Muscle layer of duodenum (tissue), 2 donors: Measurements from ENCODE around the gene C1orf159.
"Not testable (repeated sequence)": the region's sequence is repeated elsewhere in the genome, so short reads cannot be mapped to it uniquely, and the experiment has no call there.

Experiments used
- H3K27ac ChIP-seq: one replicate; pipeline ENCODE4 v1.7.0; 2013; ENCODE audit warnings: mild to moderate bottlenecking, low read length
- H3K27me3 ChIP-seq: one replicate; pipeline ENCODE4 v1.7.0; 2013; ENCODE audit warnings: low read depth, mild to moderate bottlenecking, control low read depth, low read length
- H3K36me3 ChIP-seq, 2 donors: one replicate each; pipeline ENCODE4 v1.7.0; 2013; ENCODE audit warnings: low read length in 2 of 2, control low read depth in 1 of 2, mild to moderate bottlenecking in 1 of 2; ENCODE audit not compliant: insufficient read depth in 2 of 2, control insufficient read depth in 1 of 2
- H3K4me1 ChIP-seq, 2 donors: one replicate each; pipeline ENCODE4 v1.7.0; 2013; ENCODE audit warnings: low read length in 2 of 2, mild to moderate bottlenecking in 2 of 2, control low read depth in 1 of 2, moderate library complexity in 1 of 2; ENCODE audit not compliant: insufficient read depth in 2 of 2, control insufficient read depth in 1 of 2
- H3K4me3 ChIP-seq, 2 donors: one replicate each; pipeline ENCODE4 v1.7.0; 2013; ENCODE audit warnings: low read length in 2 of 2, low read depth in 1 of 2, mild to moderate bottlenecking in 1 of 2
- H3K9me3 ChIP-seq, 2 donors: one replicate each; pipeline ENCODE4 v1.7.0; 2013; ENCODE audit warnings: low read length in 2 of 2, control low read depth in 1 of 2, mild to moderate bottlenecking in 1 of 2; ENCODE audit not compliant: control insufficient read depth in 1 of 2
- donor health status: healthy.

The C1orf159 gene

DNA sequence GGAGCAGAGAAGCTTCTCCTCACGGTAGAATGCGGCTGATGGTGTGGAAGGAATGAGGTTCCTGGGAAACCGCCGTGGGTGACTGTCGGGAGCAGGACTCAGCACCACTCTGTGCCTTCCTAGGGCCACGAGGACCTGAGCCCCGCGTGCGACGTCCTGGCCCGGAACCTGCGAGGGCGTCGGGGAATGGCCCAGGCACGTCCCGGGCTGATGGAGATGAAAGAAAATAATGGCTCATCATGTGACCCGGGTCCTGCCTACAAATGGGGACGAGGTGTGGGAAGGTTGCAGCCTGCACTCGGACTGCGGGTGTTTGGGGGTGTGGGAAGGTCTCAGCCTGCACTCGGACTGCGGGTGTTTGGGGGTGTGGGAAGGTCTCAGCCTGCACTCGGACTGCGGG lies 32.7 kb upstream of the C1orf159 start:
- Histone ChIP-seq H3K4me1 (no peaks in the 10 kb centered on the region), H3K27me3 (no peaks in the 10 kb centered on the region), H3K36me3 (no peaks in the 10 kb centered on the region), H3K9me3 (peaks cover 0 to 8% of the 10 kb centered on the region in 2 donors), H3K27ac (no peak overlapping the region), H3K4me3 (no peak overlapping the region)

DNA sequence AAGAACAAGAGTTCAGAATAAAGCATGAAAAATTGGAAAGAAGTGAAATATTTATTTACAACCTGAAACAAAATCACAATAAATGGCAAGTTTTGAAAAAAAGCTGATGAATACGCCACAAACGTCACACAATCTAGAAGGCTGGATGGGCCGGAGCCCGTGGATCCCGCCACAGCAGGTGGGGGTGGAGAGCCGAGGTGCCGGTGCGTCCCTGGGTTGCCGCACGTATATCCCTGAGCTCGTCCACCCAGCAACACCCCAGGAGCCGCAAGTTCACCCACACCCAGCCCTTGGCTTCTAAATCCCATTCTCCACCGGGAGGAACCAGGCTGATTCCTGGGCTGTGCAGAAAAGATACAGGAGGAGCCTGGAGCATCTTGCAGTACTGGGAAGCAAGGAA lies 32.2 kb upstream of the C1orf159 start:
- no peaks in the 10 kb centered on the region for H3K36me3 ChIP-seq
- no peak overlapping the region for H3K4me3 ChIP-seq
- H3K27me3 ChIP-seq, result no peaks in the 10 kb centered on the region
- peaks cover 0 to 8% of the 10 kb centered on the region in 2 donors for H3K9me3 ChIP-seq
- no peak overlapping the region for H3K27ac ChIP-seq
- H3K4me1 ChIP-seq, result no peaks in the 10 kb centered on the region

DNA sequence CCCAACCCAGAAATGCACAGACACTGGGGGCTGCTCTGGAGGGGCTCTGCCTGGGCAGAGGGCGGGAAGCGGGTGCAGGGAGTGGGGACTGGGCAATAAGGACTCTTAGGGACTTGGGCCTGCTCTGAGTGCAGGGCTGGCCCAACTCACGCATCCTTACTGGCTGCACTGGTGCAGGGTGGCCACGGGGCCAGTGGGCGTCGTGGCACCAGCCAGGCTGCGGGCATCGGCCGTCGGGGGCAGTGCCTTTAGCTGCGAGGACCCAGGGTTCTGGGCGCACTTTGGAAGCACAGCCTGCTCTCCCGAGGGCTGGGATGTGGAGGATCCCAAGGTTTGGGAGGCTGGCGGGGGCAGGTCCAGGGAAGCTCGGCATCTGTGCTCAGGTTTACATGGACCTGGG lies 30.7 kb upstream of the C1orf159 start:
- Histone ChIP-seq H3K36me3 (no peaks in the 10 kb centered on the region), H3K9me3 (no peaks in the 10 kb centered on the region), H3K4me1 (no peaks in the 10 kb centered on the region), H3K27ac (no peak overlapping the region), H3K4me3 (no peak overlapping the region), H3K27me3 (no peaks in the 10 kb centered on the region)

DNA sequence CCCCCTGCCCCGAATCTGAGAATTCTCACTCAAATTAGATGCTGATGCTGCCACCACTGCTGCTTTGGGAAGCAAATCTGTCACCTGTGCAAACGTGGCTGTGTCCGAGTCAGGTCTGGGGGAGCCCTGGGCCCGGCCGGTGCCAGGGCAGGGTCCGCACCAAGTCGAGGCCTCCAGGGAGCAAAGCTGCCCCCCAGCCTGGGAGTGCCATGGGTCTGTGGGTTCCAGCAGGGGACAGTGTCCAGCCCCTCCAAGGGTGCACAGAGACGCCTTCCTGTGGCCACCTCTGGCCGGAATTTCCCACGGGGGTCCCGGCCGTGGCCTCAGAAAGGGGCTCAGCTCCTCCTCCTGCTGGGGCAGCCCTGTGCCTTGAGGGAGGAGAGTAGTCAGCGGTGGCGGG lies 30.1 kb upstream of the C1orf159 start:
- no peaks in the 10 kb centered on the region for H3K4me1 ChIP-seq
- H3K27me3 ChIP-seq, result no peaks in the 10 kb centered on the region
- H3K9me3 ChIP-seq, result no peaks in the 10 kb centered on the region
- H3K4me3 ChIP-seq, result no peak overlapping the region
- H3K27ac ChIP-seq, result no peak overlapping the region
- no peaks in the 10 kb centered on the region for H3K36me3 ChIP-seq

DNA sequence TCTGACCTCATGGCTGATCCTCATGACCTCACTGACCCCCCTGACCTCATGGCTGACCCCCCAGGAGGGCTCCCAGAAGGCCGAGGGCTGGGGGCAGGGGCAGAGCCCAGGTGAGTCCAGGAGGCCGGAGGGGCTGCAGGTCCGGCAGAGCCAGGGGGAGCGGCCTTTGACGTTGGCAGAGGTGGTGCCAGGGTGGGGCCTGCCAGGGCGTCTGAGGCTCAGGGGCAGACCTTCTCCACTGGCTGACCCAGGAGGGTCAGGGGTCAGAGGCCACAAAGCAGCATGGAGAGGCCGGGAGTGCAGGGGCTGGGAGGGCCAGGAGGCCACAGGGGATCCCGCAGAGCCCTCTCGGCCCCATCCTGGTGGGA lies 29.6 kb upstream of the C1orf159 start:
- H3K4me3 ChIP-seq, result no peak overlapping the region

DNA sequence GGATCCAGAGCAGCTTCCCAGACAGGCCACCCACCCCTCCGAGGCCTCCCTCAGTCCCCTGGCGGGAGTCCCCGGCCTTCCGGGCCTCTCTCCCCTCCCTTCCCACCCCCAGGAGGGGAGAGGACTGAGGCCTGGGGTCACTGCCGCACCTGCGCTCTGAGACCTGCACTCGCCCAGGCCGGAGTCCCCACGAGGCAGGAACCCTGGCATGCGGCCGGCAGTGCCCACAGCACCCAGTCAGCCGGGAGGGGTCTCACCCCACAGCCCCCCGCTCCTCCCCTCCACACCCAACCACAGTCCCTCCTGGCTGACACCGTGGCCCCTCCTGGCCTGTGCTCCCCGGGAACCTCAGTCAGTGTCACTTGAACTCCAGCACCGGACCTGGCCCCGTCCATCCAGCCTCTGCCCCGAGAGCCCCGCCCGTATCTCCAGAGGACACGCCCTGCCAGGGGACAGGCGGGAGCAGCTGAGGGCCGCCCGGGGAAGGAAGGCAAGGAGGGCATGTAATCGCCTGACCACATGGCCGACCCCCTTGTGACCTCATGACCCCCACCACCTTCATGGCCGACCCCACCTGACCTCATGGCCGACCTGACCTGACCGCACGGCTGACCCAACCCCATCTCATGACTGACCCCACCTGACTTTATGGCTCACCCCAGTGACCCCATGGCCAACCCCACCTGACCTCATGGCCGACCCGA lies 29.1 kb upstream of the C1orf159 start:
- no peak overlapping the region for H3K27ac ChIP-seq
- H3K27me3 ChIP-seq, result no peaks in the 10 kb centered on the region
- no peak overlapping the region for H3K4me3 ChIP-seq

More for the DNA sequence above, 29.6 kb upstream of the C1orf159 start:
- Histone ChIP-seq H3K9me3 (no peaks in the 10 kb centered on the region), H3K4me1 (no peaks in the 10 kb centered on the region), H3K27ac (no peak overlapping the region), H3K36me3 (no peaks in the 10 kb centered on the region), H3K27me3 (no peaks in the 10 kb centered on the region)

DNA sequence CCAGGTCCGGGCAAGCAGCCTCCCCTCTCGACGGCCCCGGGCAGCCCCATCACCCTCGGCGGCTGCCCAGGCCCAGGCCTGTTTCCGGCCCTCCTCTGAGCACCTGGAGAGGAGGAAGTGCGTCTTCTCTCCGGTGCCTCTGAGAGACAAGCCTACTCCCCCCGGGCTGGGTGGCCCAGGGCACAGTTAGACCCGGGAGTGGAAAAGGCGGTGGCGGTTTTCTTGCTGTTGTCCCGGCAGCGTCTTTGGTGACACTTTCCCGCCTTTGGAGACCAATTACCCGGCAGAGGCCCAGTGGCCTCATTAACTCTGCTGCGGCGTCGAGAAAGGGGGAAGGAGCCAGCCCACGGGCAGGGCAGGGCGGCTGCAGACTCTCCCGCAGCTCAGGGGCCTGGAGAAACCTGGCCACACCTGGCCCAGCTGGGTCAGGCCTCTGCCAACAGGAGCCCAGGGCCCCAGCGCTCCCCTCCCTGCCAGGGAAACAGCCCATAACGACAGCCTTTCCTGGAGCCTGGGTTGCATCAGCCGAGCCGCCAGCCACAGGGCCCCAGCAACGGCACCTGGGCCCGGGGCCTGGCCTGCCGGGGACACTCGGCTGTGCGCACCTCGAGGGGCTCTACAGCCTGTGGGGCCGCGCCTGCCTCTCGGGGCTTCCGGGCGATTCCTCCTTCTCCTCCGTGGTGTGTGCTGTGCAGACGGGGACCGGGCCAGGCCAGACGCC lies 28.4 kb upstream of the C1orf159 start:
- H3K9me3 ChIP-seq, result no peaks in the 10 kb centered on the region
- H3K4me3 ChIP-seq, result no peak overlapping the region
- no peaks in the 10 kb centered on the region for H3K36me3 ChIP-seq
- H3K4me1 ChIP-seq, result no peaks in the 10 kb centered on the region
- H3K27me3 ChIP-seq, result no peaks in the 10 kb centered on the region
- H3K27ac ChIP-seq, result no peak overlapping the region

More for the DNA sequence above, 29.1 kb upstream of the C1orf159 start:
- H3K4me1 ChIP-seq, result no peaks in the 10 kb centered on the region
- H3K36me3 ChIP-seq, result no peaks in the 10 kb centered on the region
- no peaks in the 10 kb centered on the region for H3K9me3 ChIP-seq

DNA sequence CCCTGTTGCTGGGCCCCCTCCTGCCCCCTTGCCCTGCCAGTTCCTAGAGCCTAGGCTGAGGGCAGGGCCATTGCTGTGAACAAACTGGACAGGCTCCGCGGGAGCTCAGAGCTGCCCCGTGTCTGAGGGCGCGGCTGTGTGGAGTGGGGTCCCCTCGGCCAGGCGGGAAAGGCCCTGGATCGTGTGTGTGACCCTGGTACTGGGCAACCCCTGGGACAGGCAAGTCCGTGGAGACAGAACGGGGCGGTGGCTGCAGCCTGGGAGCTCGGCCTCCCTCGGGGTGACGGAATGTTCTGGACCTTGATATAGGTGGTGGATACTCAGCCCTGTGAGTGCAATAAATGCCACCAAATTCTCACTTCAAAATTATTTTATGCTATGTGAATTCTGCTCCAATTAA lies 27.7 kb upstream of the C1orf159 start:
- Histone ChIP-seq H3K27ac (no peak overlapping the region), H3K36me3 (no peaks in the 10 kb centered on the region), H3K4me3 (no peak overlapping the region), H3K9me3 (no peaks in the 10 kb centered on the region), H3K27me3 (no peaks in the 10 kb centered on the region), H3K4me1 (no peaks in the 10 kb centered on the region)

DNA sequence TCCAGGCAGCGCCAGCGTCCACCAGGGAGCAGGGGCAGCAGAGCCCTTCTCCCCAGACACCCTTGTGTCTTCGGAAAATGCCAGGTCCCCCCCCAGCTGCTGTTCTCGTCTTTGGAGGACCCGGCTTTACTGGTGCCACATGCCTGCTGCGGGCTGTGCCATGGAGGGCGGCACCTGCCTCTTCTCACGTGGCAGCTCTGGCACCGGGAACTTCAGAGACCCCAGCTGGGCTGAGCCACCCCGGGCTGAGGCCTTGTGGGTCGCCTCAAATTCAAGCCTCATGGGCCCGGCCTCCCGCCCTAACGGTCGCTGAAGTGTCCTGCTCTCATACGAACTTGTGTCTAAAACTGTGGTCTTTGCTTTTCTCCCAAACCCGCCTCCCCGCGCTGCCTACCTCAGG lies 27.0 kb upstream of the C1orf159 start:
- no peaks in the 10 kb centered on the region for H3K27me3 ChIP-seq
- H3K27ac ChIP-seq, result no peak overlapping the region
- H3K4me1 ChIP-seq, result no peaks in the 10 kb centered on the region
- no peak overlapping the region for H3K4me3 ChIP-seq
- H3K36me3 ChIP-seq, result no peaks in the 10 kb centered on the region
- no peaks in the 10 kb centered on the region for H3K9me3 ChIP-seq

DNA sequence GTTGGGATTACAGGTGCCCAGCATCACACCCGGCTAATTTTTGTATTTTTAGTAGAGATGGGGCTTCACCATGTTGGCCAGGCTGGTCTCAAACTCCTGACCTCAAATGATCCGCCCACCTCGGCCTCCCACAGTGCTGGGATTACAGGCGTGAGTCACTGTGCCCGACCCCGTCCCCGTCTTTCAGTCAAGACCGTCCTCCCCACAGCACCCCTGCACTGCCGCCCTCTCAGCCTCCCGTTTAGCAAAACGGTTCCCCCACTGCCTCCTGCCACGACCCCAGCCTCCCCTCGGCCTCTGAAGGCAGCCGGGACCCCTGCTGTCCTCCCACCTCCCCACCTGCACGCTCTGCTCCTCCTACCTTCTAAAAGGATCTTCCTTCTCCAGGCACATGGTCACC lies 26.5 kb upstream of the C1orf159 start:
- not testable (repeated sequence) for H3K4me1 ChIP-seq

DNA sequence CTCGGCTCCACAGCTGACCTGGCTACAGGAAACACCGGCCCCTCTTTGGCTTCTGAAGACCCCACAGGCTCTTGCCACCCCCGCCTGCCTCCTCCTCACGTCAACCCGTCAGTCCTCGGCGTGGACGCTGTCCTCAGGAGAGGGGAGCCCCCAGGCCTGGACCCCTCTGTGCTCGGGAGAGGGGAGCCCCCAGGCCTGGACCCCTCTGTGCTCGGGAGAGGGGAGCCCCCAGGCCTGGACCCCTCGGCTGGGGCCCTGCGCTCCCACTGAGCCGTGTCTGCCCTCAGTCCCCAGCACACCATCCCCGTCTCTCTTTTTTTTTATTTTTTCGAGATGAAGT lies 26.0 kb upstream of the C1orf159 start:
- H3K27me3 ChIP-seq, result no peaks in the 10 kb centered on the region
- no peak overlapping the region for H3K4me3 ChIP-seq
- H3K36me3 ChIP-seq, result no peaks in the 10 kb centered on the region
- H3K4me1 ChIP-seq, result no peaks in the 10 kb centered on the region
- H3K27ac ChIP-seq, result no peak overlapping the region
- H3K9me3 ChIP-seq, result no peaks in the 10 kb centered on the region

More for the DNA sequence above, 26.5 kb upstream of the C1orf159 start:
- not testable (repeated sequence) for H3K9me3 ChIP-seq, H3K4me3 ChIP-seq, H3K27me3 ChIP-seq, H3K27ac ChIP-seq, H3K36me3 ChIP-seq
